Cardiac ventricle fibroblast (primary cell): Measurements from ENCODE around the gene MDH2. TPM values are rescaled to one million over a fixed set of nuclear protein-coding genes. Genes with fewer than 3 reads are reported as not detected.

Experiments used
- total RNA-seq: library from RNA; depleted of rRNA; stranded (reverse); fragments of >200 nt; gene quantifications from 2 replicates; pipeline ENCODE4 v1.2.3, GENCODE V29; 2015

Gene MDH2
- total RNA-seq, result 70.6 and 77.2 TPM in 2 replicates

GRCh38 chr7:76047811-76048667 lies at the start of gene MDH2, which contains the start of gene STYXL1:
Gene MDH2 (plus strand): TSS chr7:76048106. CDS start chr7:76048161, 55 bp downstream.
Gene STYXL1 (minus strand): TSS chr7:76048000. CDS start chr7:76030523, 17,477 bp downstream.

Other genes with a start within 250 kb of the MDH2 start
- not detected in 2 replicates for gene CCL24, start 234.3 kb upstream of the MDH2 start, total RNA-seq
- gene RHBDD2, start 169.1 kb upstream of the MDH2 start, total RNA-seq, result 24.1 and 26.7 TPM in 2 replicates
- 81.1 and 89.7 TPM in 2 replicates for gene POR, start 133.0 kb upstream of the MDH2 start, total RNA-seq
- 9.8 and 15.7 TPM in 2 replicates for gene TMEM120A, start 53.5 kb upstream of the MDH2 start, total RNA-seq
- gene STYXL1, start 106 bp upstream of the MDH2 start, total RNA-seq, result 28.0 and 30.2 TPM in 2 replicates
- 6.8 and 7.9 TPM in 2 replicates for gene SRRM3, start 153.8 kb downstream of the MDH2 start, total RNA-seq